Mucosa of descending colon (tissue), 3 donors: ENCODE results near the gene ELL. TPM values are rescaled to one million over a fixed set of nuclear protein-coding genes. Genes with fewer than 3 reads are reported as not detected.
"Not testable (repeated sequence)": the region's sequence is repeated elsewhere in the genome, so short reads cannot be mapped to it uniquely, and the experiment has no call there.

ENCODE experiments used
- ATAC-seq: fragments of 200-7000 bp; cut with Tn5 transposase; one replicate; pipeline ENCODE4 v1.9.1; 2020; ENCODE audit warnings: mild to moderate bottlenecking, moderate library complexity
- DNase-seq, 3 donors: peaks; one replicate each; pipeline ENCODE4 v3.0.0-alpha.2; 2020
- H3K36me3 ChIP-seq: fragments of 200-600 bp; one replicate; pipeline ENCODE4 v1.8.0; 2021; ENCODE audit warnings: low read depth, mild to moderate bottlenecking
- H3K4me1 ChIP-seq: fragments of 200-600 bp; one replicate; pipeline ENCODE4 v1.8.0; 2021; ENCODE audit warnings: low read depth, mild to moderate bottlenecking
- H3K4me3 ChIP-seq: fragments of 200-600 bp; one replicate; pipeline ENCODE4 v1.8.0; 2021; ENCODE audit warnings: mild to moderate bottlenecking
- H3K9me3 ChIP-seq: fragments of 200-600 bp; one replicate; pipeline ENCODE4 v1.8.0; 2021; ENCODE audit warnings: mild to moderate bottlenecking
- CTCF ChIP-seq: fragments of 200-600 bp; IDR thresholded peaks from one replicate; pipeline ENCODE4 v1.8.0; 2022; ENCODE audit warnings: antibody characterized with exemption, mild to moderate bottlenecking
- intact Hi-C, 2 donors: fragments of 100-400 bp; cut with DNase I in 1 of 2; cut with micrococcal nuclease in 1 of 2; formaldehyde crosslinking; loops; one replicate each; pipeline versions ENCODE4 v1.11.0 to v1.11.1; 2022; cut with DNase I, micrococcal nuclease
- total RNA-seq, 3 donors: library from RNA; stranded (reverse); fragmentation: NEBNext Ultra II Directional in 2 of 3; extraction: Animal tissue kit (Norgen Biotek cat#: 25700) in 2 of 3; gene quantifications; one replicate each; pipeline versions ENCODE4 v1.2.1 to v1.2.4, GENCODE V29; 2021 to 2023
- donor health status: DM: no; HTN: no; CAD: no; lungs with moderate emphysema.
- donor health status: DM: no; HTN: no; CAD: no.
- donor health status: DM: no; HTN: yes; CAD: no.

The ELL gene
- total RNA-seq, 3 donors from 2014 or later: 17.8 to 21.6 (median 18.9) TPM

DNA sequence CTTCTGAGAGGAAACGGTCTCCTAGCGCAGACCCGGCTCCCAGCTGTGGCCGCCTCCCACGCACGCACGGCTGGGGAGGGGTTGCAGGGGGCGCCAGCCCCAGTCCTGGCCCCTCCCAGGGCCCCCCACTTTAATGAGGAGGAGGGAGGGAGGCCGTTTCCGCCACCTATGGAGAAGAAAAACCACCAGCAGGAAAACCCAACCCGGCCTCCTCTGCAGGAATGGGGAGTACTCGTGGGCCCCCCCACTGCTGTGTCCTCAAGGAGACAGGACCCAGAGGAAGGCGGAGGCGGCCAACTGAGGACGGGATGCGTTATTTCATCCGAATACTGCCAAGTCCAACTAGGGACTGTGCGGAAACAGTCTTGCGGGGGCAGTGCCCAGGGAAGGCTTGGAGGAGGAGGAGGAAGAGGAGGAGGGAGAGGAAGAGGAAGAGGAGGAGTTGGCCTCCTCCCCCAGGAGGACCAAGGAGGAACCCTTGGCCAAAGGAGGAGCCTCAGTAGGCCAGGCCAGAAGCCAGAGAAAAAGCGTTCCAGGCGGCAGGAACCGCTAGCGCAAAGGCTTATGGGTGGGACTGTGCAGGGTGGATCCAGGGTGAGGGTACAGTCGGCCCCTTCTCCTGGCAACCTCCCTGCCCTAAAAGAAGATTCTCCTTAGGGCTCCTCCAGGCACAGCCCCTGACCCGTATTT lies 106.5 kb downstream of the ELL start:
- Histone ChIP-seq H3K36me3 (no peaks in the 10 kb centered on the region), H3K4me3 (no peak overlapping the region), H3K9me3 (no peaks in the 10 kb centered on the region), H3K4me1 (peaks cover 33% of the 10 kb centered on the region)
- ATAC-seq: no peak
- intact Hi-C loops: no loop called here
- DNase-seq: peak; percentile 50 to 80 (median 60)
- TF ChIP-seq CTCF: no peak

- Histone ChIP-seq H3K9me3 (no peaks in the 10 kb centered on the region), H3K4me3 (no peak overlapping the region), H3K36me3 (no peaks in the 10 kb centered on the region), H3K4me1 (peaks cover 31% of the 10 kb centered on the region)
- ATAC-seq (no peak), DNase-seq (peak; percentile 49 to 67 (median 51))
- TF ChIP-seq CTCF: no peak
- intact Hi-C loops: no loop called here
Observed at GRCh38 chr19:18414504-18415177, 107.2 kb downstream of the ELL start.

DNA sequence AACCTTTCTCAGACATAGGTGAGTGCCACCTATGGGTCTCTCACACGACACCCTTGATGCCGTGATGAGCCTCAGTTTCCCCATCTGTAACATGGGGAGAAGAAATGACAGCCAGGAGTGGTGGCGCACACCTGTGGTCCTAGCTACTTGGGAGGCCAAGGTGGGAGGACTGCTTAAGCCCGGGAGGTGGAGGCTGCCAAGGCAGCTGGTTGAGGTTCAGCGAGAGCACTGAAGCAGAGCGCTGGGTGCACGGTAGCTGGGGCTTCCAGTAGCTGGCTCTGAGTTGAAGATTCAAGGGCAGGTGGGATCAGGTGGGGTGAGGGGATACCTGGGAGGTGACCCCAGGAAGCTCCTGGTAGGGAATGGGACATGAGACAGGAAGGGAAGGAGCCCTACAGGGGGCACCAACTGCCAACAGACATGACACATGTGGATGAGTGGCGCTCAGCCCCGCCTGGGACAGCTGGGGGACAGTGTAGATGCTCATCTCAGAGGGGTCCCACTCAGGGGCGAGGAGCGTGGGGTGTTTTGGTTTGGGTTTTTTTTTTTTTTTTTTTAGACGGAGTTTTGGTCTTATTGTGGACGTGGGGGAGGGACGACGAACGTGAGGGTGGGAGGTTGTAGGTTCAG lies 109.1 kb downstream of the ELL start:
- Histone ChIP-seq H3K36me3 (no peaks in the 10 kb centered on the region), H3K4me3 (no peak overlapping the region), H3K4me1 (peaks cover 24% of the 10 kb centered on the region), H3K9me3 (no peaks in the 10 kb centered on the region)
- intact Hi-C loops: no loop called here
- DNase-seq: no peak
- TF ChIP-seq CTCF: no peak
- ATAC-seq: no peak

DNA sequence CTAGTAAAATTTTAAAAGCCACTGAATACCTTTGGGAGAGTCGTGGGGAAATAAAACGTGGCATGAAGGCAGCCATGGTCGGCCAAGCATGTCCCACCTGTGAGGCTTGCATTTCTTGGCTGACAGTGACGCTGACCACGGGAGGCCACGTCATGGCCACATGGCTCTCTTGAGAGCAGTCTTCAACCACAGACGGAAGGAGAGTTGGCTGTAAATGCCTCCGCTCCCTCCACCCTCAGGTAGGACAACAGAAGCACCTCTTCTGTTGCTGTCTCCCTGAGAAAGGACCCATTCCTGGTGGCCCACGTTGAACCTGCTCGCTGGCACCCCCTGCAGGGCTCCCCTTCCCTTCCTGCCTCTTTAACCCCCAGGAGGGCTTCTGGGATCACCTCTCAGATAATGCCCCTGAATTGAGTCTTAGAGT lies 113.8 kb downstream of the ELL start:
- Histone ChIP-seq H3K36me3 (no peaks in the 10 kb centered on the region), H3K4me1 (peaks cover 9% of the 10 kb centered on the region), H3K4me3 (no peak overlapping the region), H3K9me3 (no peaks in the 10 kb centered on the region)
- peak; percentile 34 for TF ChIP-seq CTCF
- ATAC-seq (peak; percentile 84), DNase-seq (peak in 2 of 3 donors; percentile 83)
- intact Hi-C loops: loop anchor here (10.0 kb wide), 1 partner anchor 63 kb away; the partner anchor contains the start of gene PGPEP1 (in 2 of the 2)

GRCh38 chr19:18406749-18407148 lies 115.1 kb downstream of the ELL start:
- Histone ChIP-seq H3K9me3 (no peaks in the 10 kb centered on the region), H3K4me1 (peaks cover 15% of the 10 kb centered on the region), H3K4me3 (no peak overlapping the region), H3K36me3 (no peaks in the 10 kb centered on the region)
- no peak for DNase-seq
- no peak for ATAC-seq
- TF ChIP-seq CTCF: no peak
- intact Hi-C loops: loop anchor here (10.0 kb wide), 1 partner anchor 62 kb away; the partner anchor contains the start of gene PGPEP1 (in 2 of the 2)

DNA sequence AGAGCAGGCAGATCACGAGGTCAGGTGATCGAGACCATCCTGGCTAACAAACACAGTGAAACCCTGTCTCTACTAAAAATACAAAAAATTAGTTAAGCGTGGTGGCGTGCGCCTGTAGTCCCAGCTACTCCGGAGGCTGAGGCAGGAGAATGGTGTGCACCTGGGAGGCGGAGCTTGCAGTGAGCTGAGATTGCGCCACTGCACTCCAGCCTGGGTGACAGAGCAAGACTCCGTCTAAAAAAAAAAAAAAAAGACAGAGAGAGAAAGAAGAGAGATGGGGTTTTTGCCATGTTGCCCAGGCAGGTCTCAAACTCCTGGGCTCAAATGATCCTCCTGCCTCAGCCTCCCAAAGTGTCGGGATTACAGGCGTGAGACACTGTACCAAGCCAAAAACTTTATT lies 116.1 kb downstream of the ELL start:
- DNase-seq, H3K9me3 ChIP-seq, H3K4me3 ChIP-seq, ATAC-seq, H3K36me3 ChIP-seq: not testable (repeated sequence)
- intact Hi-C loops: loop anchor here (10.0 kb wide), 1 partner anchor 61 kb away; the partner anchor contains the start of gene PGPEP1 (in 2 of the 2)
- peaks cover 15% of the 10 kb centered on the region for H3K4me1 ChIP-seq

DNA sequence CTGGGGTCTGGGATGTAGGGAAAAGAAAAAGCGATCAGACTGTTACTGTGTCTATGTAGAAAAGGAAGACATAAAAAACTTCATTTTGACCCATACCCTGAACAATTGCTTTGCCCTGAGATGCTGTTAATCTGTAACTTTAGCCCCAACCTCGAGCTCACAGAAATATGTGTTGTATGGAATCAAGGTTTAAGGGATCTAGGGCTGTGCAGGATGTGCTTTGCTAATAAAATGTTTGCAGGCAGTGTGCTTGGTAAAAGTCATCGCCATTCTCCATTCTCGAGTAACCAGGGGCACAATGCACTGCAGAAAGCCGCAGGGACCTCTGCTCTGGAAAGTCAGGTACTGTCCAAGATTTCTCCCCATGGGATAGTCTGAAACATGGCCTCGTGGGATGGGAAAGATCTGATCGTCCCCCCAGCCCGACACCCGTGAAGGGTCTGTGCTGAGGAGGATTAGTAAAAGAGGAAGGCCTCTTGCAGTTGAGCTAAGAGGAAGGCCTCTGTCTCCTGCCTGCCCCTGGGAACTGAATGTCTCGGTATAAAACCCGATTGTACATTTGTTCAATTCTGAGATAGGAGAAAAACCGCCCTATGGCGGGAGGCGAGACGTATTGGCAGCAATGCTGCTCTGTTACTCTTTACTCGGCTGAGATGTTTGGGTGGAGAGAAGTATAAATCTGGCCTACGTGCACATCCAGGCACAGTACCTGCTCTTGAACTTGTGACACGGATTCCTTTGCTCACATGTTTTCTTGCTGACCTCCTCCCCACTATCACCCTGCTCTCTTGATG lies 119.2 kb downstream of the ELL start:
- not testable (repeated sequence) for ATAC-seq, DNase-seq, H3K9me3 ChIP-seq, H3K4me3 ChIP-seq, H3K36me3 ChIP-seq
- H3K4me1 ChIP-seq: peaks cover 12% of the 10 kb centered on the region
- intact Hi-C loops: loop anchor here (10.0 kb wide), 1 partner anchor 58 kb away; the partner anchor contains the start of gene PGPEP1 (in 2 of the 2)
